ENCODE results near the gene CFAP46. TPM values are rescaled to one million over a fixed set of nuclear protein-coding genes. Genes with fewer than 3 reads are reported as not detected.

Gene CFAP46
- total RNA-seq, 1 donor from 2014 or later = 3.7 TPM

- ChIA-PET POLR2A (no interaction called here), CTCF (no interaction called here)
- no peak for DNase-seq
- ATAC-seq (ENCODE audit: low read depth) = no peak
- Mint-ChIP-seq H3K4me1 (no peaks in the 10 kb centered on the region), H3K36me3 (ENCODE audit: low read depth) (no peaks in the 10 kb centered on the region), H3K27me3 (peaks cover 4% of the 10 kb centered on the region), H3K27ac (no peak overlapping the region), H3K9me3 (no peaks in the 10 kb centered on the region), H3K4me3 (no peak overlapping the region)
- no peak for TF ChIP-seq CTCF (IDR thresholded peaks at IDR 0.05)
- intact Hi-C loops (cut with micrococcal nuclease) = no loop called here
Observed at GRCh38 chr10:132885451-132886210, 56.7 kb downstream of the CFAP46 start.

GRCh38 chr10:132884691-132885271 is 57.6 kb downstream of the CFAP46 start:
- intact Hi-C loops (cut with micrococcal nuclease) = no loop called here
- no peaks in the 10 kb centered on the region for H3K4me1 Mint-ChIP-seq

GRCh38 chr10:132884041-132884440 is 58.3 kb downstream of the CFAP46 start:
- intact Hi-C loops (cut with micrococcal nuclease) = no loop called here
- CTCF ChIA-PET = no interaction called here

More at GRCh38 chr10:132884691-132885271, 57.6 kb downstream of the CFAP46 start:
- no peak for ATAC-seq (ENCODE audit: low read depth)
- no peak overlapping the region for H3K4me3 Mint-ChIP-seq
- no peak for TF ChIP-seq CTCF (IDR thresholded peaks at IDR 0.05)
- CTCF ChIA-PET = no interaction called here
- no peak overlapping the region for H3K27ac Mint-ChIP-seq
- H3K27me3 Mint-ChIP-seq = peaks cover 4% of the 10 kb centered on the region
- DNase-seq = no peak
- POLR2A ChIA-PET = no interaction called here
- no peaks in the 10 kb centered on the region for H3K36me3 Mint-ChIP-seq (ENCODE audit: low read depth)
- H3K9me3 Mint-ChIP-seq = no peaks in the 10 kb centered on the region

GRCh38 chr10:132883391-132883881 is 58.9 kb downstream of the CFAP46 start:
- Mint-ChIP-seq H3K27ac (no peak overlapping the region), H3K36me3 (ENCODE audit: low read depth) (no peaks in the 10 kb centered on the region), H3K27me3 (peaks cover 6% of the 10 kb centered on the region), H3K4me1 (no peaks in the 10 kb centered on the region), H3K9me3 (no peaks in the 10 kb centered on the region), H3K4me3 (no peak overlapping the region)
- ChIA-PET POLR2A (no interaction called here), CTCF (no interaction called here)
- intact Hi-C loops (cut with micrococcal nuclease) = no loop called here
- no peak for ATAC-seq (ENCODE audit: low read depth)
- DNase-seq = no peak
- no peak for TF ChIP-seq CTCF (IDR thresholded peaks at IDR 0.05)

More at GRCh38 chr10:132884041-132884440, 58.3 kb downstream of the CFAP46 start:
- Mint-ChIP-seq H3K36me3 (ENCODE audit: low read depth) (no peaks in the 10 kb centered on the region), H3K27me3 (peaks cover 4% of the 10 kb centered on the region), H3K9me3 (no peaks in the 10 kb centered on the region), H3K4me1 (no peaks in the 10 kb centered on the region), H3K27ac (no peak overlapping the region), H3K4me3 (no peak overlapping the region)
- DNase-seq (no peak), ATAC-seq (ENCODE audit: low read depth) (no peak)
- no peak for TF ChIP-seq CTCF (IDR thresholded peaks at IDR 0.05)
- POLR2A ChIA-PET = no interaction called here

GRCh38 chr10:132882069-132882951 is 60.1 kb downstream of the CFAP46 start:
- peak; percentile 3 for DNase-seq
- POLR2A ChIA-PET = no interaction called here
- H3K27ac Mint-ChIP-seq = no peak overlapping the region
- no peak for TF ChIP-seq CTCF (IDR thresholded peaks at IDR 0.05)
- no peaks in the 10 kb centered on the region for H3K9me3 Mint-ChIP-seq
- H3K4me3 Mint-ChIP-seq = no peak overlapping the region
- no peak for ATAC-seq (ENCODE audit: low read depth)
- peaks cover 6% of the 10 kb centered on the region for H3K27me3 Mint-ChIP-seq
- CTCF ChIA-PET = no interaction called here
- intact Hi-C loops (cut with micrococcal nuclease) = no loop called here
- H3K4me1 Mint-ChIP-seq = no peaks in the 10 kb centered on the region
- H3K36me3 Mint-ChIP-seq (ENCODE audit: low read depth) = no peaks in the 10 kb centered on the region
